ENCODE measurements around the gene FLNB. TPM values are rescaled to one million over a fixed set of nuclear protein-coding genes. Genes with fewer than 3 reads are reported as not detected.

Gene FLNB
- total RNA-seq, 1 experiment from 2014 or later: 127 TPM

DNA sequence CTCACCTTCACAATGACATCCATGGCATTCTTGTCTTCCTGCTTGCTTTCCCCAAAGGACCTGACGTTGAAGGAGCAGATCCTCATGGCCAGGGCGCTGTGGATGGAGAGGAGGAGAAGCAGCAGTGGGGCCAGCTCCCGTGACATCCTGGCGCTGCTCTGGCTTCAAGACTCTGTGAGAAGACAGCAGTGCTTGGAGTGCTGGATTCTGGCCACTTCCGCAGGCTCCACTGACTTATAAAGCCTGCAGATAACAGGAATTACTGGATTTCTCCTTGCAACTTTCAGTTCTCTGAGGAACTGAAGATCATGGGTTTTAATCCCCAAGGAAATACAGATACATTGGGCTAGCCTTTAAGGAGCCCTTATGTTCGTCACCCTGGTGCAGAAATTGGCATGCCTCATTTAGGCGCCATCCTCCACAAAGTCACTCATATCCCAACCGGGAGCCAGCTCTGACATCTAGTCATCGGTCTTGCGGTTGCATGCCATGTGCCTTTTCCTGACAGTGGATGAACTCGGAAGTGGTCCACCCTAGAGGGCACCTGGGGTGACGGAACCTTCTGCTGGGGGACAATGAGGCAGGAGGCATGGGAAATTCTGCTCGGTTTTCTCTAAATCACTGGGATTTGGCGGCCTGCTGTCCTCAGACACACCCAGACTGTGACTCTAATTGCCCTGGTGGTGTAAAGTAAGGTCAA, 202.7 kb downstream of the FLNB start, which contains the start of gene DNASE1L3 (continued):
- TF ChIP-seq ZNF512 (CRISPR knock-in tag; IDR thresholded peaks at IDR 0.05; ENCODE audit: borderline replicate concordance): no peak
- no peak for TF ChIP-seq ZNF396 (CRISPR knock-in tag; IDR thresholded peaks at IDR 0.05; ENCODE audit: borderline replicate concordance)
- TF ChIP-seq JUN (CRISPR knock-in tag; IDR thresholded peaks at IDR 0.05): no peak
- no peak for TF ChIP-seq AFF4 (CRISPR knock-in tag; IDR thresholded peaks at IDR 0.05; ENCODE audit: borderline replicate concordance)
- no peak for TF ChIP-seq GTF2I (CRISPR knock-in tag; conservative IDR thresholded peaks at IDR 0.05)
- no peak for TF ChIP-seq ZNF423 (CRISPR knock-in tag; IDR thresholded peaks at IDR 0.05)
- no peak for TF ChIP-seq USF2 (CRISPR knock-in tag; IDR thresholded peaks at IDR 0.05)
- TF ChIP-seq E2F5 (CRISPR knock-in tag; IDR thresholded peaks at IDR 0.05): no peak
- no peak for TF ChIP-seq OVOL2 (CRISPR knock-in tag; IDR thresholded peaks at IDR 0.05; ENCODE audit: borderline replicate concordance)

- Mint-ChIP-seq H3K27ac (no peak overlapping the region), H3K4me1 (peaks cover 9% of the 10 kb centered on the region), H3K36me3 (no peaks in the 10 kb centered on the region), H3K27me3 (ENCODE audit: low read depth) (no peaks in the 10 kb centered on the region), H3K4me3 (no peak overlapping the region), H3K9me3 (no peaks in the 10 kb centered on the region)
- ChIA-PET POLR2A (interaction anchor here (0.6 kb wide), 1 partner anchor 281 kb away, joined by 3 read pairs; no protein-coding TSS in a partner anchor), CTCF (interaction anchor here (0.6 to 1.8 kb wide), 7 partner anchors 10 to 91 kb away, joined by 3 to 13 read pairs (median 4); partner anchors contain the start of genes HTD2 and RPP14)
- ATAC-seq: peak; percentile 38
- DNase-seq (ENCODE audit: low spot score): peak; percentile 23
- TF ChIP-seq ZNF232 (CRISPR knock-in tag; IDR thresholded peaks at IDR 0.05) (no peak), GABPB1 (CRISPR knock-in tag; IDR thresholded peaks at IDR 0.05) (peak; percentile 38; the same call in 1 of the 2 replicates)
Measured at GRCh38 chr3:58214484-58215316, 206.5 kb downstream of the FLNB start.

DNA sequence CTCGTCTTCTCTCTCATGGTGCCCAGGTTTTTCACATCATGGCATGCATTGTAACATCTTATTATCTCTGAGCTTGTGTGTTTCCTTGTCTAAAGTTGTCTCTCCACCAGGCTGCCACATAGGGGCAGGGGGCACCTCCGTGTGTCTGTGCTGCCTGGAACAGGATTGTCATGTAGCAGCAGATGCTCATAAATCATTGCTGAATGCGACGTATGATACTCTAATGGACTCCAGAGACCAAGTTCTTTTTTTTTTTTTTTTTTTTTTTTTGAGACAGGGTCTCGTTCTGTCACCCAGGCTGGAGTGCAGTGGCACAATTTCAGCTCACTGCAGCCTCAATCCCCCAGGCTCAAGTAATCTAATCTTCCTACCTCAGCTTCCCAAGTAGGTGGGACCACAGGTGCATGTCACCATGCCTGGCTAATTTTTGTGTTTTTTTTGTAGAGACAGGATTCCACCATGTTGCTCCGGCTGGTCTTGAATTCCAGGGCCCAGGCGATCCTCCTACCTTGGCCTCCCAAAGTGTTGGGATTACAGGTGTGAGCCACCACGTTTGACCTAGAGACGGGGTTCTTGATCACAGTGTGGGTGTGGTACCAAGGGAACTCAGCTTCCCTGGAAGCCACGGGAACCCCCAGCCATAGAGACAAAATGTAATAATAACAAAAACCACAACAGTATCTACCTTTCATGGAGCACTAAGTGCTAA, 207.2 kb downstream of the FLNB start:
- H3K9me3 Mint-ChIP-seq: no peaks in the 10 kb centered on the region
- no peak overlapping the region for H3K27ac Mint-ChIP-seq
- CTCF ChIA-PET: interaction anchor here (0.6 to 1.8 kb wide), 7 partner anchors 9 to 91 kb away, joined by 3 to 13 read pairs (median 4); partner anchors contain the start of genes HTD2 and RPP14
- peaks cover 9% of the 10 kb centered on the region for H3K4me1 Mint-ChIP-seq
- DNase-seq (ENCODE audit: low spot score) (no peak), ATAC-seq (no peak)
- H3K27me3 Mint-ChIP-seq (ENCODE audit: low read depth): no peaks in the 10 kb centered on the region
- POLR2A ChIA-PET: interaction anchor here (0.6 kb wide), 2 partner anchors 280 to 627 kb away, joined by 3 to 4 read pairs; no protein-coding TSS in a partner anchor
- H3K36me3 Mint-ChIP-seq: no peaks in the 10 kb centered on the region
- H3K4me3 Mint-ChIP-seq: no peak overlapping the region
- TF ChIP-seq CDX4 (CRISPR knock-in tag; IDR thresholded peaks at IDR 0.05; ENCODE audit: borderline replicate concordance): no peak
- no peak for TF ChIP-seq ZMAT4 (CRISPR knock-in tag; IDR thresholded peaks at IDR 0.05)
- no peak for TF ChIP-seq NR2C2 (CRISPR knock-in tag; IDR thresholded peaks at IDR 0.05)
- TF ChIP-seq ZNF317 (CRISPR knock-in tag; IDR thresholded peaks at IDR 0.05; ENCODE audit: borderline replicate concordance, low read depth): no peak
- TF ChIP-seq, protein P1, sequence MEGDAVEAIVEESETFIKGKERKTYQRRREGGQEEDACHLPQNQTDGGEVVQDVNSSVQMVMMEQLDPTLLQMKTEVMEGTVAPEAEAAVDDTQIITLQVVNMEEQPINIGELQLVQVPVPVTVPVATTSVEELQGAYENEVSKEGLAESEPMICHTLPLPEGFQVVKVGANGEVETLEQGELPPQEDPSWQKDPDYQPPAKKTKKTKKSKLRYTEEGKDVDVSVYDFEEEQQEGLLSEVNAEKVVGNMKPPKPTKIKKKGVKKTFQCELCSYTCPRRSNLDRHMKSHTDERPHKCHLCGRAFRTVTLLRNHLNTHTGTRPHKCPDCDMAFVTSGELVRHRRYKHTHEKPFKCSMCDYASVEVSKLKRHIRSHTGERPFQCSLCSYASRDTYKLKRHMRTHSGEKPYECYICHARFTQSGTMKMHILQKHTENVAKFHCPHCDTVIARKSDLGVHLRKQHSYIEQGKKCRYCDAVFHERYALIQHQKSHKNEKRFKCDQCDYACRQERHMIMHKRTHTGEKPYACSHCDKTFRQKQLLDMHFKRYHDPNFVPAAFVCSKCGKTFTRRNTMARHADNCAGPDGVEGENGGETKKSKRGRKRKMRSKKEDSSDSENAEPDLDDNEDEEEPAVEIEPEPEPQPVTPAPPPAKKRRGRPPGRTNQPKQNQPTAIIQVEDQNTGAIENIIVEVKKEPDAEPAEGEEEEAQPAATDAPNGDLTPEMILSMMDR (IDR thresholded peaks at IDR 0.05): no peak
- no peak for TF ChIP-seq ELF4 (CRISPR knock-in tag; IDR thresholded peaks at IDR 0.05; ENCODE audit: low read depth)
- TF ChIP-seq ZNF219 (CRISPR knock-in tag; IDR thresholded peaks at IDR 0.05; ENCODE audit: borderline replicate concordance): no peak
- no peak for TF ChIP-seq MXD4 (CRISPR knock-in tag; IDR thresholded peaks at IDR 0.05; ENCODE audit: borderline replicate concordance)
